SH-SY5Y (cell line): ENCODE measurements around the gene STEAP3.

Experiments
- GATA2 ChIP-seq: IDR thresholded peaks from 2 replicates; pipeline ENCODE4 v1.6.1; 2011; ENCODE audit warnings: mild to moderate bottlenecking, low read depth, low read length
- GATA3 ChIP-seq: IDR thresholded peaks from 2 replicates; pipeline ENCODE4 v1.6.1; 2011; ENCODE audit warnings: low read depth, mild to moderate bottlenecking, low read length, moderate library complexity

GRCh38 chr2:119206201-119206600, 17.4 kb upstream of the STEAP3 start:
- no peak for TF ChIP-seq GATA2
- TF ChIP-seq GATA3 = no peak
